ENCODE measurements around the gene AGAP2.

The AGAP2 gene

DNA sequence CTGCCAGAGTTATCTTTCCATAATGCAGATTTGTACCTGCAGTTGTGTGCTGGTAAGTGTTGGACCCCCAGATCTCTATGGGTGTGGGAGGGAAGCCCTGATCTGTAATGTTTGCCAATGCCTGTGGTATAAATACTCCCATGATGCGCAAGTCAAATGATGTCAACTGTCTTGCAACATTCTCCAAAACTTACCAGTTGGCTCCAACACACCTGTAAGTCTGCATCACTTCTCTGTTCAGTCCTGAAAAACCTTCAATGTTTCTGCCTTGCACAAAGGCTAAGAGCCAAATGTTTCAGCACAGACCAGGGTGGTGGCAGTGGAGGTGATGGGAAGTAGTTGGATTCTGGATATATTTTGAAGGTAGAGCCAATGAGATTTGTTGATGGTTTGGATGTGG, 41.5 kb downstream of the AGAP2 start:
- H3K27ac ChIP-seq (ENCODE audit: low read depth, low read length) = no peak overlapping the region
- H2AFZ ChIP-seq (ENCODE audit: low read depth, low read length, severe bottlenecking) = no peak overlapping the region
- H3K79me2 ChIP-seq (ENCODE audit: insufficient read depth, low read length) = peaks cover 16% of the 10 kb centered on the region
- H3K9ac ChIP-seq (ENCODE audit: low read length) = no peak overlapping the region
- H3K9me2 ChIP-seq (replicated peaks; ENCODE audit: insufficient read depth, low read length) = no peaks in the 10 kb centered on the region
- H3K27me3 ChIP-seq (ENCODE audit: low read length) = no peaks in the 10 kb centered on the region
- no peaks in the 10 kb centered on the region for H3K9me3 ChIP-seq (ENCODE audit: insufficient read depth, low read length)
- no peak for TF ChIP-seq EZH2phosphoT487 (conservative IDR thresholded peaks at IDR 0.05; ENCODE audit: low read length)
- TF ChIP-seq, protein P1, sequence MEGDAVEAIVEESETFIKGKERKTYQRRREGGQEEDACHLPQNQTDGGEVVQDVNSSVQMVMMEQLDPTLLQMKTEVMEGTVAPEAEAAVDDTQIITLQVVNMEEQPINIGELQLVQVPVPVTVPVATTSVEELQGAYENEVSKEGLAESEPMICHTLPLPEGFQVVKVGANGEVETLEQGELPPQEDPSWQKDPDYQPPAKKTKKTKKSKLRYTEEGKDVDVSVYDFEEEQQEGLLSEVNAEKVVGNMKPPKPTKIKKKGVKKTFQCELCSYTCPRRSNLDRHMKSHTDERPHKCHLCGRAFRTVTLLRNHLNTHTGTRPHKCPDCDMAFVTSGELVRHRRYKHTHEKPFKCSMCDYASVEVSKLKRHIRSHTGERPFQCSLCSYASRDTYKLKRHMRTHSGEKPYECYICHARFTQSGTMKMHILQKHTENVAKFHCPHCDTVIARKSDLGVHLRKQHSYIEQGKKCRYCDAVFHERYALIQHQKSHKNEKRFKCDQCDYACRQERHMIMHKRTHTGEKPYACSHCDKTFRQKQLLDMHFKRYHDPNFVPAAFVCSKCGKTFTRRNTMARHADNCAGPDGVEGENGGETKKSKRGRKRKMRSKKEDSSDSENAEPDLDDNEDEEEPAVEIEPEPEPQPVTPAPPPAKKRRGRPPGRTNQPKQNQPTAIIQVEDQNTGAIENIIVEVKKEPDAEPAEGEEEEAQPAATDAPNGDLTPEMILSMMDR (IDR thresholded peaks at IDR 0.05; ENCODE audit: insufficient read depth, low read length, poor library complexity, severe bottlenecking) = no peak
- H3K4me2 ChIP-seq (ENCODE audit: low read depth, low read length, poor library complexity, severe bottlenecking) = no peak overlapping the region
- H3F3A ChIP-seq (ENCODE audit: insufficient read depth) = no peaks in the 10 kb centered on the region
- H3K4me3 ChIP-seq (ENCODE audit: insufficient read depth, low read length, poor library complexity, severe bottlenecking) = no peak overlapping the region
- H3K36me3 ChIP-seq (ENCODE audit: low read length) = 0 out of 2 replicates have a peak, but pooled peaks cover 11% of the 10 kb centered on the region
- no peaks in the 10 kb centered on the region for H4K20me1 ChIP-seq (ENCODE audit: low read depth, low read length)

DNA sequence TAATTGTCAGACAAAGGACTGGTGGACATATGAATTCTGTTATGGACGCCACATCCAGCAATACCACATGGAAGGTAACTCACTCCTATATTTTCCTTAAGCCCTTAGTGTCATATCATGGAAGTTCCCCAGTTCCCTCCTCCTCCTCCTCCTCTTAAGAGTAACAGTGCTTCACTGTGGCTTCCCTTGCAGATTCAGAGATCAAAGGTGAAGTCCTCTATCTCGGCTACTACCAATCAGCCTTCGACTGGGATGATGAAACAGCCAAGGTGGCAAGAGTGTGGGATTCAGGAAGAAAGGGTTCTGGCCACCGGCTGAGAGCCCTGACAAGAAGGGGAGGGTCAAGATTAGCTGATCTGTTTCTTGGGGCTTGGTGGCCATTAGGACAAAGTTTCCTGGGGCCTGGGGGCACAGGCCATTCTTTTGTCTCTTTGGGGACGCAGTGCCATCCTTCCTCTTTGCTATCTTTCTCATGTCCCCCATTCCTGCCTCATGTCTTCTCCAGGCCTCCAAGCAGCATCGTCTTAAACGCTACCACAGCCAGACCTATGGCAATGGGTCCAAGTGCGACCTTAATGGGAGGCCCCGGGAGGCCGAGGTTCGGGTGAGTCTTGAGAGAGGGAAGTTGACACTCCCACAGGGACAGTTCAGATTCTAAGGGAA, 42.6 kb downstream of the AGAP2 start:
- H3K36me3 ChIP-seq (ENCODE audit: low read length) = 0 out of 2 replicates have a peak, but pooled peaks cover 9% of the 10 kb centered on the region
- H2AFZ ChIP-seq (ENCODE audit: low read depth, low read length, severe bottlenecking) = no peak overlapping the region
- H3K9ac ChIP-seq (ENCODE audit: low read length) = no peak overlapping the region
- no peaks in the 10 kb centered on the region for H3K27me3 ChIP-seq (ENCODE audit: low read length)
- H3K9me3 ChIP-seq (ENCODE audit: insufficient read depth, low read length) = no peaks in the 10 kb centered on the region
- no peak overlapping the region for H3K4me3 ChIP-seq (ENCODE audit: insufficient read depth, low read length, poor library complexity, severe bottlenecking)
- TF ChIP-seq, protein P1 (IDR thresholded peaks at IDR 0.05; ENCODE audit: insufficient read depth, low read length, poor library complexity, severe bottlenecking) = no peak
- no peak for TF ChIP-seq EZH2phosphoT487 (conservative IDR thresholded peaks at IDR 0.05; ENCODE audit: low read length)
- no peak overlapping the region for H3K27ac ChIP-seq (ENCODE audit: low read depth, low read length)
- H3F3A ChIP-seq (ENCODE audit: insufficient read depth) = no peaks in the 10 kb centered on the region
- H3K79me2 ChIP-seq (ENCODE audit: insufficient read depth, low read length) = peaks cover 16% of the 10 kb centered on the region
- H3K4me2 ChIP-seq (ENCODE audit: low read depth, low read length, poor library complexity, severe bottlenecking) = no peak overlapping the region
- no peaks in the 10 kb centered on the region for H4K20me1 ChIP-seq (ENCODE audit: low read depth, low read length)
- H3K9me2 ChIP-seq (replicated peaks; ENCODE audit: insufficient read depth, low read length) = no peaks in the 10 kb centered on the region

DNA sequence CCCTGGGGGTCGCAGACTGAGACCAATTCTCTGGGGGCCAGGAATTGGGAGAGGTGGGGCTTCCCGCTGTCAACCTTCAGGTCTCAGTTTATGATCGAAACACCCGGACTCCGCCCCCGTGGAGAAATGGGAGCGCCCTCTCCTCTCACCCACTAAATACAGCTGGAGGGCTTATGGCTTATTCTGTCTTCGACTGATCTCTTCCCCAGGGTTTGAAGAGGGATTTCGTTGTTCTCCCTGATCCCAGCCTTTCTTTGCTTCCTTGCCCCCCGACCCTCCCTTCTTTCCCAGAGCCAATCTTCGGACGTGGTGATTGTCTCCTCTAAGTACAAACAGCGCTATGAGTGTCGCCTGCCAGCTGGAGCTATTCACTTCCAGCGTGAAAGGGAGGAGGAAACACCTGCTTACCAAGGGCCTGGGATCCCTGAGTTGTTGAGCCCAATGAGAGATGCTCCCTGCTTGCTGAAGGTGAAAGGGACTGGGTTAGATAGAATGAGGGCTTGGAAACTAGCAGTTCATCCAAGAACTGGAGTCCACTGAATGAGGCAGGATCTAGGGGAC, 44.0 kb downstream of the AGAP2 start:
- Histone ChIP-seq H3K79me2 (ENCODE audit: insufficient read depth, low read length) (peaks cover 16% of the 10 kb centered on the region), H3K9me2 (replicated peaks; ENCODE audit: insufficient read depth, low read length) (no peaks in the 10 kb centered on the region), H3K27me3 (ENCODE audit: low read length) (no peaks in the 10 kb centered on the region), H3K9ac (ENCODE audit: low read length) (peak overlapping the region; percentile 81), H2AFZ (ENCODE audit: low read depth, low read length, severe bottlenecking) (peak overlapping the region; percentile 88), H3K27ac (ENCODE audit: low read depth, low read length) (no peak overlapping the region), H3F3A (ENCODE audit: insufficient read depth) (no peaks in the 10 kb centered on the region), H4K20me1 (ENCODE audit: low read depth, low read length) (no peaks in the 10 kb centered on the region), H3K4me3 (ENCODE audit: insufficient read depth, low read length, poor library complexity, severe bottlenecking) (peak overlapping the region; percentile 98), H3K9me3 (ENCODE audit: insufficient read depth, low read length) (no peaks in the 10 kb centered on the region), H3K4me2 (ENCODE audit: low read depth, low read length, poor library complexity, severe bottlenecking) (peak overlapping the region; percentile 93), H3K36me3 (ENCODE audit: low read length) (0 out of 2 replicates have a peak, but pooled peaks cover 9% of the 10 kb centered on the region)
- TF ChIP-seq EZH2phosphoT487 (conservative IDR thresholded peaks at IDR 0.05; ENCODE audit: low read length) = no peak
- TF ChIP-seq, protein P1 (IDR thresholded peaks at IDR 0.05; ENCODE audit: insufficient read depth, low read length, poor library complexity, severe bottlenecking) = no peak

Data from SU-DHL-6 (cell line).